Measurements from ENCODE around the gene COX4I1. TPM values are rescaled to one million over a fixed set of nuclear protein-coding genes. Genes with fewer than 3 reads are reported as not detected.
"Not testable (repeated sequence)": the region's sequence is repeated elsewhere in the genome, so short reads cannot be mapped to it uniquely, and the experiment has no call there.

The COX4I1 gene
- total and polyA plus RNA-seq, 4 experiments from 2014 or later: 490 to 1,127 (median 712) TPM

GRCh38 chr16:85798901-85799496 lies 496 bp upstream of the COX4I1 start:
- Mint-ChIP-seq H3K36me3 (peaks cover 45 to 71% of the 10 kb centered on the region in 2 donors), H3K4me3 (peak overlapping the region; percentile 85 to 96 (median 90)), H3K27me3 (no peaks in the 10 kb centered on the region), H3K27ac (peak overlapping the region; percentile 87 to 96 (median 94)), H3K9me3 (no peaks in the 10 kb centered on the region), H3K4me1 (peaks cover 38 to 71% (median 56%) of the 10 kb centered on the region in 4 donors)
- Histone ChIP-seq H3K27me3 (ENCODE audit: insufficient read depth, low read length) (no peaks in the 10 kb centered on the region), H3K4me1 (ENCODE audit: insufficient read depth, low read length) (peaks cover 29% of the 10 kb centered on the region), H3K36me3 (ENCODE audit: insufficient read depth, low read length) (peaks cover 31% of the 10 kb centered on the region), H3K9me3 (ENCODE audit: control insufficient read depth in 1 of 2, low read length in 2 of 2) (no peaks in the 10 kb centered on the region), H3K4me3 (ENCODE audit: low read length in 2 of 2) (peak overlapping the region; percentile 38 to 67), H3K27ac (ENCODE audit: low read depth, low read length) (peak overlapping the region; percentile 97)
- ChIA-PET POLR2A (ENCODE audit: partially characterized antibody) (no interaction called here), CTCF (ENCODE audit: partially characterized antibody) (interaction anchor here (1.0 kb wide), 1 partner anchor 18 kb away, joined by 3 read pairs; no protein-coding TSS in a partner anchor)
- peak in 3 of 5 donors; percentile 4 to 57 (median 31) for DNase-seq
- intact Hi-C loops (cut with micrococcal nuclease): loop anchor here (1.0 to 2.0 kb wide), 2 partner anchors 110 to 137 kb away; partner anchors contain the start of gene GINS2

GRCh38 chr16:85800321-85800669 lies 800 bp downstream of the COX4I1 start:
- Histone ChIP-seq H3K36me3 (ENCODE audit: insufficient read depth, low read length) (peaks cover 40% of the 10 kb centered on the region), H3K27me3 (ENCODE audit: insufficient read depth, low read length) (no peaks in the 10 kb centered on the region), H3K4me3 (ENCODE audit: low read length in 2 of 2) (peak overlapping the region; percentile 58 to 67), H3K27ac (ENCODE audit: low read depth, low read length) (peak overlapping the region; percentile 97), H3K4me1 (ENCODE audit: insufficient read depth, low read length) (peaks cover 29% of the 10 kb centered on the region), H3K9me3 (ENCODE audit: control insufficient read depth in 1 of 2, low read length in 2 of 2) (no peaks in the 10 kb centered on the region)
- ChIA-PET POLR2A (ENCODE audit: partially characterized antibody) (no interaction called here), CTCF (ENCODE audit: partially characterized antibody) (interaction anchor here (0.9 kb wide), 1 partner anchor 19 kb away, joined by 3 read pairs; no protein-coding TSS in a partner anchor)
- Mint-ChIP-seq H3K4me1 (peaks cover 37 to 60% (median 49%) of the 10 kb centered on the region in 4 donors), H3K27ac (peak overlapping the region; percentile 91 to 97 (median 97)), H3K36me3 (peaks cover 49 to 73% of the 10 kb centered on the region in 2 donors), H3K9me3 (no peaks in the 10 kb centered on the region), H3K4me3 (peak overlapping the region; percentile 81 to 89 (median 88)), H3K27me3 (no peaks in the 10 kb centered on the region)
- intact Hi-C loops (cut with micrococcal nuclease): no loop called here
- DNase-seq: no peak

- DNase-seq: no peak
- POLR2A ChIA-PET (ENCODE audit: partially characterized antibody): no interaction called here
- no peak overlapping the region for H3K27ac ChIP-seq (ENCODE audit: low read depth, low read length)
- Mint-ChIP-seq H3K4me3 (peak overlapping the region in 1 of 8 donors; percentile 6), H3K36me3 (peaks cover 56 to 71% of the 10 kb centered on the region in 2 donors), H3K9me3 (no peaks in the 10 kb centered on the region), H3K4me1 (peaks cover 22 to 30% (median 25%) of the 10 kb centered on the region in 4 donors), H3K27ac (peak overlapping the region in 2 of 7 donors; percentile 25 to 83), H3K27me3 (no peaks in the 10 kb centered on the region)
- H3K4me3 ChIP-seq (ENCODE audit: low read length in 2 of 2): no peak overlapping the region
- no peaks in the 10 kb centered on the region for H3K27me3 ChIP-seq (ENCODE audit: insufficient read depth, low read length)
- intact Hi-C loops (cut with micrococcal nuclease): no loop called here
- no peaks in the 10 kb centered on the region for H3K9me3 ChIP-seq (ENCODE audit: control insufficient read depth in 1 of 2, low read length in 2 of 2)
- CTCF ChIA-PET (ENCODE audit: partially characterized antibody): interaction anchor here (1.3 to 2.2 kb wide), 2 partner anchors 16 to 18 kb away, joined by 6 to 9 read pairs; no protein-coding TSS in a partner anchor
- H3K4me1 ChIP-seq (ENCODE audit: insufficient read depth, low read length): peaks cover 16% of the 10 kb centered on the region
- peaks cover 53% of the 10 kb centered on the region for H3K36me3 ChIP-seq (ENCODE audit: insufficient read depth, low read length)
These were observed 4.1 kb downstream of the COX4I1 start for GRCh38 chr16:85803570-85803969.

GRCh38 chr16:85805442-85806045 lies 6.0 kb downstream of the COX4I1 start:
- DNase-seq: no peak
- Histone ChIP-seq H3K27ac (ENCODE audit: low read depth, low read length) (no peak overlapping the region), H3K36me3 (ENCODE audit: insufficient read depth, low read length) (peaks cover 53% of the 10 kb centered on the region), H3K27me3 (ENCODE audit: insufficient read depth, low read length) (no peaks in the 10 kb centered on the region), H3K4me1 (ENCODE audit: insufficient read depth, low read length) (peaks cover 9% of the 10 kb centered on the region), H3K4me3 (ENCODE audit: low read length in 2 of 2) (no peak overlapping the region), H3K9me3 (ENCODE audit: control insufficient read depth in 1 of 2, low read length in 2 of 2) (no peaks in the 10 kb centered on the region)
- Mint-ChIP-seq H3K4me3 (no peak overlapping the region), H3K9me3 (no peaks in the 10 kb centered on the region), H3K36me3 (peaks cover 56 to 60% of the 10 kb centered on the region in 2 donors), H3K27ac (no peak overlapping the region), H3K4me1 (peaks cover 16 to 21% (median 19%) of the 10 kb centered on the region in 4 donors), H3K27me3 (no peaks in the 10 kb centered on the region)
- CTCF ChIA-PET (ENCODE audit: partially characterized antibody): no interaction called here
- POLR2A ChIA-PET (ENCODE audit: partially characterized antibody): no interaction called here
- intact Hi-C loops (cut with micrococcal nuclease): no loop called here

- Mint-ChIP-seq H3K27ac (peak overlapping the region in 1 of 7 donors; percentile 29), H3K27me3 (peaks cover 0 to 2% of the 10 kb centered on the region in 2 donors), H3K4me1 (peaks cover 8 to 18% (median 9%) of the 10 kb centered on the region in 4 donors), H3K9me3 (no peaks in the 10 kb centered on the region), H3K4me3 (no peak overlapping the region), H3K36me3 (peaks cover 52 to 55% of the 10 kb centered on the region in 2 donors)
- H3K4me1 ChIP-seq (ENCODE audit: insufficient read depth, low read length): no peaks in the 10 kb centered on the region
- H3K9me3 ChIP-seq (ENCODE audit: control insufficient read depth in 1 of 2, low read length in 2 of 2): no peaks in the 10 kb centered on the region
- ChIA-PET CTCF (ENCODE audit: partially characterized antibody) (no interaction called here), POLR2A (ENCODE audit: partially characterized antibody) (no interaction called here)
- H3K4me3 ChIP-seq (ENCODE audit: low read length in 2 of 2): no peak overlapping the region
- no peaks in the 10 kb centered on the region for H3K27me3 ChIP-seq (ENCODE audit: insufficient read depth, low read length)
- no peak for DNase-seq
- intact Hi-C loops (cut with micrococcal nuclease): no loop called here
- no peak overlapping the region for H3K27ac ChIP-seq (ENCODE audit: low read depth, low read length)
- peaks cover 51% of the 10 kb centered on the region for H3K36me3 ChIP-seq (ENCODE audit: insufficient read depth, low read length)
These were observed 7.0 kb downstream of the COX4I1 start for GRCh38 chr16:85806539-85806938.

- H3K9me3 ChIP-seq (ENCODE audit: control insufficient read depth in 1 of 2, low read length in 2 of 2); H3K27me3 Mint-ChIP-seq; CTCF ChIA-PET (ENCODE audit: partially characterized antibody); H3K27ac ChIP-seq (ENCODE audit: low read depth, low read length); H3K4me1 ChIP-seq (ENCODE audit: insufficient read depth, low read length); H3K4me3 Mint-ChIP-seq; H3K27ac Mint-ChIP-seq; H3K4me3 ChIP-seq (ENCODE audit: low read length in 2 of 2); POLR2A ChIA-PET (ENCODE audit: partially characterized antibody); H3K9me3 Mint-ChIP-seq; intact Hi-C loops (cut with micrococcal nuclease); H3K27me3 ChIP-seq (ENCODE audit: insufficient read depth, low read length); DNase-seq: not testable (repeated sequence)
- H3K36me3 ChIP-seq (ENCODE audit: insufficient read depth, low read length): peaks cover 43% of the 10 kb centered on the region
- Mint-ChIP-seq H3K36me3 (peaks cover 44 to 47% of the 10 kb centered on the region in 2 donors), H3K4me1 (peaks cover under 1 to 12% (median 3%) of the 10 kb centered on the region in 4 donors)
These were observed 7.8 kb downstream of the COX4I1 start for GRCh38 chr16:85807340-85807739.

- H3K4me1 ChIP-seq (ENCODE audit: insufficient read depth, low read length); H3K27ac ChIP-seq (ENCODE audit: low read depth, low read length); POLR2A ChIA-PET (ENCODE audit: partially characterized antibody); CTCF ChIA-PET (ENCODE audit: partially characterized antibody); DNase-seq; intact Hi-C loops (cut with micrococcal nuclease); H3K27ac Mint-ChIP-seq; H3K4me3 Mint-ChIP-seq; H3K4me3 ChIP-seq (ENCODE audit: low read length in 2 of 2); H3K27me3 Mint-ChIP-seq; H3K27me3 ChIP-seq (ENCODE audit: insufficient read depth, low read length); H3K9me3 Mint-ChIP-seq; H3K9me3 ChIP-seq (ENCODE audit: control insufficient read depth in 1 of 2, low read length in 2 of 2): not testable (repeated sequence)
- peaks cover 37% of the 10 kb centered on the region for H3K36me3 ChIP-seq (ENCODE audit: insufficient read depth, low read length)
- peaks cover 37 to 40% of the 10 kb centered on the region in 2 donors for H3K36me3 Mint-ChIP-seq
- H3K4me1 Mint-ChIP-seq: peaks cover 0 to 11% (median 1%) of the 10 kb centered on the region in 4 donors
These were observed 8.6 kb downstream of the COX4I1 start for GRCh38 chr16:85808104-85808503.
